ENCODE results near the gene FOXO6.

The FOXO6 gene

DNA sequence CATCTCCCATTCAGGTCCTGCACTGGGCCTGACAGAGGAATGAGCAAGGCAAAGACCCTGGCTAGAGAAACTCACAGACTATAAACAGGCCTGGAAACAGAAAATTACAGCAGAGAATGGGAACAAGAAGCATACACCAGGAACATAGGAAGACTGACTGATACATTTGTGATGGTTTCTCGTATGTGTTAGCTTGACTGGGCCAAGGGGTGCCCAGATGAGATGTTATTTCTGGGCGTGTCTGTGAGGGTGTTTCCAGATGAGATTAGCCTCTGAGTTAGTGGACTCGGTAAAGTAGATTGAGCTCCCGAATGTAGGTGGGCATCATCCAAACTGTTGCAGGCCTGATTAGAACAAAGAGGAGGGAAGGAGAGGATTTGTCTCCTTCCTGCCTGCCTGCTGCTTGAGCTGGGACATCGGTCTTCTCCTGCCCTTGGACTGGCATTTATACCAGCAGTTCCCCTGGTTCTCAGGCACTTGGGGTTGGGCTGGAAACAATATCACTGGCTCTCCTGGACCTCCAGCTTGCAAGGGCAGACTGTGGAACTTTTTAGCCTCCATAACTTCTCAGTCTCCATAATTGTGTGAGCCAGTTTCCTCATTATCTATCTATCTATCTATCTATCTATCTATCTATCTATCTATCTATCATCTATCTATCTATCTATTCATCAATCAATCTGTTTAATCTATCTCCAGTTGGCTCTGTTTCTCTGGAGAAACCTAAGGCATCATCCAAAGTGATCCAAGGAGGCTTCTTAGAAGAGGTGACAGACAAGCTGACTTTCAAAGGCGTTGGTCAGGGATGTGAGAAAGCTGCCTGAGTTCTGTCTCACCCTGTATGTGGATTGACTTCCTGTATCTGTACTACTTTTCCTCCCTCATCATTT, 9.7 kb upstream of the FOXO6 start:
- no peak for DNase-seq (ENCODE audit: low read depth)

DNA sequence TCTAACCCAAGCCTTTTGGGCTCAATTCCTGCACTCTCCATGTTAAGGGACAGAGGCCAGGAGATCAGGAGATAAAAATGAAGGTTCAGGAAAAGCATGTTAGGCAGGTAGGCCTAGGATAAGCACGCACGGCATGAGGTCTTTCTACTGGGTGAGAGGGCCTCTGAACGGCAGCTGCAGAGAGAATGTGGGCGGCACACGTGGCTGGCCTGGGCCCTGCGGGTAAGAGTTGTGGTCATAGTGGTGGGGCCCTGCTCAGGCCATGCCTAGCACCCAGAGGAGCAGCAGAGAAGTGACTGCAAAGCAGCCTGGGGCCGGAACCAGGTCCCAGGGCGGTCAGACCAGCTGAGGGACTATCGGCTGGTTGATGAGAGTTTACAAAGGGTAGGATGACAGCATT, 7.5 kb upstream of the FOXO6 start:
- DNase-seq (ENCODE audit: low read depth), result no peak

DNA sequence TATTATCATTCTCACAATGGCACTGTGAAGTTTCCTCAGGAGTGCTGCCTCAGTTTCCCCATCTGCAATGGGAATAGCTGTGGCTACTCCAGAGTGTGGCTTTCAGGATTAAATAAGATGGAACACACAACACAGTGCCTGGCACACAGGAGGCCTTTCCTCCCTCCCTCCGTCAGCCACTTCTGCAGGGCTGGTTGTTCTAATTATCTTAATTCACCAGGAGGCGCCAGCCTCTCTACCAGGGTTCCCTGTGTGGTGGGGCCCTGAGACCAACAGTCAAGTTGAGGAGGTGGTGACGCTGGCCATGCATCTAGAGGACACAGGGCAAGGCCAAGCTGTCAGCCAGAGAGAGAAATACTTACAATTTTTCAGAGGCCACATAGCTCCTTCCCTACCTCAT, 6.3 kb upstream of the FOXO6 start:
- no peak for DNase-seq (ENCODE audit: low read depth)

DNA sequence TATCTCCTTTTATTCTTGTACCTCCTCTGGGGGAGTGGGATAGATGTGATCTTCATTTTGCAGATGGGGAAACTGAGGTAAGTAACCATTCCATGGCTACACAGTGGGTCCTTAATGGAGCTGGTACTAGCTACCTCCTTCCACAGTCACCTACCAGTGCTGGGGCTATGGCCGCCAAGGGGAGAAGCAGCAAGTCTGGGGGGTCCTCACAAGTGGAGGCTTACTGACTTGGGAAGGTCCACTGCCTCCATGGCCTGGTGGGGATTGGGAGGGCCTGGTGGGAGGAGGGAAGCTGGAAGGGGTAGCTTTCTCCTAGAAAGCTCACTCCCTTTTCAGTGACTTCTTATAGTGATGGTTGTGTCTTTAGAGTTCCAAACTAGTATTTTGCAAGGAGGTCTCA, 5.9 kb upstream of the FOXO6 start:
- no peak for DNase-seq (ENCODE audit: low read depth)

DNA sequence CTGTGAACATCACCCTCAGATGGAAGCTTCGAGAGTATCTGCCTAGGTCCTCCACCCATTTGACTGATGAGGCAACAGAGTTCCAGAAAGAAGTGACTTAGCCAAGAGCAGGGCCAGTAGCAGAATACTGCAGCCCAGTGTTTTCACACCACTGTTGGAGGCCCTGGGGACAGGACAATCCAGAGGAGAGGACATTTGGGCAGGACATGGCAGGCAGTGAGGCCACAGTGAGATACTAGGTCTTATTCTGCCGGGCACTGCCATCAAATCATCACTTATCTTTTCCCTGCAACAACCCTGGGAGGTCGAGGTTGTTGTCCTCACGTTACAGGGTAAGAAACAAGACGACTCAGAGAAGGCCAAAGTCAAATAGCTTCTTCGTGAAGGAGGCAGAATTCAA, 5.5 kb upstream of the FOXO6 start:
- no peak for DNase-seq (ENCODE audit: low read depth)

DNA sequence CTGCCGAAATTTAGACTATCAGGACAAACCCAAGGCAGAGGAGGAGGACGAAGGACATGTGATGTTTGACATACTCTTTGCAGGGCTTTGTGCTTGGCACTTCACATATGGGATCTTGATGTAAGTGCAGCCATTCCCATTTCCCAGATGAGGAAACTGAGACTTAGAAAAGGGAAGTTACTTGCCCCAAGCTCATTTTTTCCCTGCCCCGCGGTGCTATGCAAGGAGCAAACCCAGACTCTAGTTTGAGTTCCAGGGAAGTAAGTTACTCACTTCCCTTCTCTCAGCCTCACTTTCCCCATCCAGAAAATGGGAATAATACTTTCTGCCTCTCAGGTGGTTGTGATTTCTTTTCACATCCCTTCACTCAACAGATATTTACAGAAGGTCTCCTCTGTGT, 4.5 kb upstream of the FOXO6 start:
- DNase-seq (ENCODE audit: low read depth), result no peak

DNA sequence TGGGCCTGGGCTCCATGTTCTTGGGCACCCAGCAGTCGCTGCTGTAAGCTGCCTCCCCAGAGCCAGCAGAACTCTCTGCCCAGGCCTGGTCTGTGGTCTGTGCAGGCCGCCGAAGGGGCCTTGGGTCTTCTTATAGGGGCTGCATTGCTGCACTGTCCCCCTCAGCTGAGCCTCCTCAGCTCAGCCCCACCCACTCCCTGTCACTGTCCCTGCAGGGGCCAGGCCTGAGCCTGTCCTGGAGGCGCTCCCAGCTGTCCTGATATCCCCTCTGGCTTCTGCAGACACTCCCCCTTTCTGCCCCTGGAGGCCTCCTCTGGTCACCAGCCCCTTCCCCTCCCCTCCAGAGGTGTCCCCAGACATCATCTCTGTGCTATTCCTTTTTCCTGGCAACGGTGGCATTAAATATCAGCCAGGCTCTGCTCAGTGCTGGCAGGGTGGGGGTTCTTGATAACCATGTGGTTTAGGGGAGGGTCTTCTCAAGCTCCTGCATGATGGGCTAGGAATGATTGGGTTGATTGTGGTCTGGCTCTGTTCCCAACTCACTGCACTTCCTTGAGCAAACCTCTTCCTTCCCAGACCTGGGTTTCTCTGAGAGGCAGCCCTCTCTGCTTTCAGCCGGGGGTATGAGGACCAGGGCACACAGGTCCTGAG, 3.7 kb upstream of the FOXO6 start:
- no peak for DNase-seq (ENCODE audit: low read depth)

DNA sequence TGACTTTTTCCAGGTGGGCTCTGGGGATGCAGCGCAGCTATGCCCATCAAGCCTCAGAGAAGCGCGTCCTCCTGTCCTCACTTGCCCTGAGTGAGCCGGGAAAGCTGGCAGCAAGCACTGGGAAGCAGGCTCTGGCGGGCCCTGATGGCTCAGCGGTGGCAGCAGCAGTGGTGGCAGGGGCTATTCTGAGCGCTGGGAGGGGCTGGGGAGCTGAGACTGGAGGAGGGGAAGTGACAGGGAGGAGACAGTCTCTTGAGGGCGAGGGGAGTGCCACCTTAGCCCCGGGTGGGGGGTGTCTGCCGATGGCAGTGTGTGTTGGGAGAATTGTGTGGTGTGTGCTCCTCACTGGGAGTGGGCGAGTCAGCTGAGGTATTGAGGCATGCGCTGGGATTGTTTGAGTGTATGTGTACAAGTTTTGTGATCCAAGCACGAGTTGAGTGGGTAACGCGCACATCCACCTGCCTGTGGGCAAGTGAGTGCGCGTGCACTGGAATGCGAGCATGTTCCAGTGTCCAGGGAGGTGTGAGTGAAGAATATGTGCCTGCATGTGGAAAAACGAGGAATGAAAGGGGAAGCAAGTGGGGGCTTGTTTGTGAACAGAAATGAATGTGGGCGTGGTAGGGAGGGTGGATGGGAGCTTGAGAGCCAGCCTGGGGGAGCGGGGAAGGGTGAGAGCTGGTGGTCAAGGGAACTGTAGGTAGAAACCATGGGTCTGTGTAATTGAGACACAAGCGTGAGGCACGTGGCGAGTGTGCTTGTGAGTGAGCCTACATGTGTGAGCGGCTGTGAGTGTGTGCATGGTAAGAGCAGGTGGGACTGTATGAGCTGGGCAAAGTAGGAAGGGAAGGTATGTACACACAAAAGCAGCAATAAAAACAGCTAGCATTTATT, 2.9 kb upstream of the FOXO6 start:
- no peak for DNase-seq (ENCODE audit: low read depth)

DNA sequence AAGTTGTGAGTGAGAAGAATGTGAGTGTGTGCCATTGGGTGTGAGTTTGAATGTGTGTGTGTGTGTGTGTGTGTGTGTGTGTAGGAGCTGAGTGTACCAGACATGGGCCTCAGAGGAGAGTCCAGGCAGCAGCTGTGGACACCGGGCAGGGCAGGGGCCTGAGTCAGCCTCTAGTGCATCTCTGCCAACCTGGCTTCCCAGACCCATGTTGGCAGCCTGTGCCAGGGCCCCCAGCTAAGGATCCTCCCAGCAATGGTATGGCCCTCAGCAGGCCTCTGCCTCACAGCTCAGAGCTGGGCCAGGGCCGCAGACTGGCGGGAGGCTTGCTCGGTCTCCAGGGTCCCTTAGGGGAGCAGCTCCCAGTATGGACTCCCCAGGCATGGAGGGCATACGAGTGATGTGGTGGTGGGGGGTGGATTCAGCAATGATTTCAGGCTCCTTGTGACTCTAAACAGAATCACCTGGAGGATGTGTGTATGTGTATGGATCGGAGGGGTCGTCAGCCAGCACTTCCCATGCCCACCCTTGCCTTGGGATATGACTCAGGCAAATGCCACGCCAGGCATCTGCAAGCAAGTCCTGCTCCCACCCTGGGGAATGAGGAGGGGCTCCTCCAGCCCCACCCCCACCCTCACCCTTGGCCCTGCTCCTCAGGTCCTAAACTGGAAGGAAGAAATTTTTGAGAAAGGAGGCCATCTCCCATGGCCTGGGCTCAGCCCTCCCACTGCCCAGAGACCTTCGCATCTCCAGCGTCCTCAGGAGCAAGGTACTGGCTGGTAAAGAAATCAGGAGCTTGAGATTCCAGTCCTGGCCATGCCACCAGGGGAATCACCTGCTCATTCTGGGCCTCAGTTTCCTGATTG, 1.8 kb upstream of the FOXO6 start:
- DNase-seq (ENCODE audit: low read depth), result peak; percentile 62

DNA sequence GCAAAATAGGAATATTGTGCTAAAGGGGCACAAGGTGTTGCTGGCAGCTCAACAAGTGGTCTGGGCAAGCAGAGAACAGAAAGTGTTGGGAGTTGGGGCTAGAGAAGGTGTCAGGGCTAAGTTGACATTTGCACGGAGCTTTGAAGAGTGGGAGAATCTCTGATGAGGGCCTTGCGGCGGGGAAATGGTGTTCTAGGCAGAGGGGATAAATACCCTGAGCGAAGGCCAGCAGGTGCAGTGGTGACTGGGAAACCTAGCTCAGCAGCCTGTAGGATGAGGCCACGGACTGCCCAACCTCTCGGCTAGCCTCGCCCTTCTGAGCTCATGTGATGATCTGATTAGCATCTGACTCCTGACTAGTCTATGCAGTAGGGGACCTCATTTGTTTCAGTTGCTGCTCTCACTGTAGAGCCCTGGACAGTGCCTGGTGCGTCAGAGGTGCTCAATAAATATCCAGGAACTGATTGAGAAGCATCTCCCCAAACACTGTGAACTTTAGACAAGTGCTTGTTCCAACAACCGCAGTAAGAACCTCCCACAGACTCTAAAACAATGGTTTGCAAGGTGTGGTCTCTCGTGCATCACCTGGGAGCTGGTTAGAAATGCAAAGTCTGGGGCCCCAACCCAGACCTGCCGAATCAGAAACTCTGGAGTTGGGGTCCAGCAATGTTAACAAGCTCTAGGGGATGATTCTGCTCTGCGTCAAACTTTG, 1.0 kb upstream of the FOXO6 start:
- no peak for DNase-seq (ENCODE audit: low read depth)

DNA sequence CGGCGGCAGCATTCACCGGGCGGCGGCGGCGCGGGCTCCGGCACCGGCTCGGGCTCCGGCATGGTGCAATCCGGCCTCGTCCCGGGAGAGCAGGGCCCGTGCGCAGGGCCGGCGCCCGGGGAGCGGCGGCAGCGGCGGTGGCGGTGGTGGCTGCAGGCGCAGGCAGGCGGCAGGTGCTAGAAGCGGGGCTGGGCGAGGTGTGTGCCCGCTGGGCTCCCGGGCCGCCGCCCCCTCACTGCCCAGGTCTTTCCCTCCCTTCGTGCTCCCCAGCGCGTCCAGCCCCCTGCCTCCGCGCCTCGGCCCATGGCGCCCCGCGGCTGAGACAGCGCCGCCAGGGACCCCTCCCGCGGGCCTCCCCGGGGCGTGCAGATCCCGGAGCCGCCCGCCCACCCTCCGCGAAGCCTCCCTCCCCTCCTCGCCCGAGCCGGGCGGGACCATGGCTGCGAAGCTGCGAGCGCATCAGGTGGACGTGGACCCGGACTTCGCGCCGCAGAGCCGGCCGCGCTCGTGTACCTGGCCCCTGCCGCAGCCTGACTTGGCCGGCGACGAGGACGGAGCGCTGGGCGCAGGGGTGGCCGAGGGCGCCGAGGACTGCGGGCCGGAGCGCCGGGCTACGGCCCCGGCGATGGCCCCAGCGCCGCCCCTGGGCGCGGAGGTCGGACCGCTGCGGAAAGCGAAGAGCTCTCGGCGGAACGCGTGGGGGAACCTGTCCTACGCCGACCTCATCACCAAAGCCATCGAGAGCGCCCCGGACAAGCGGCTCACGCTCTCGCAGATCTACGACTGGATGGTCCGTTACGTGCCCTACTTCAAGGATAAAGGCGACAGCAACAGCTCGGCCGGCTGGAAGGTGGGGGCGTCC, 492 bp downstream of the FOXO6 start:
- no peak for DNase-seq (ENCODE audit: low read depth)

DNA sequence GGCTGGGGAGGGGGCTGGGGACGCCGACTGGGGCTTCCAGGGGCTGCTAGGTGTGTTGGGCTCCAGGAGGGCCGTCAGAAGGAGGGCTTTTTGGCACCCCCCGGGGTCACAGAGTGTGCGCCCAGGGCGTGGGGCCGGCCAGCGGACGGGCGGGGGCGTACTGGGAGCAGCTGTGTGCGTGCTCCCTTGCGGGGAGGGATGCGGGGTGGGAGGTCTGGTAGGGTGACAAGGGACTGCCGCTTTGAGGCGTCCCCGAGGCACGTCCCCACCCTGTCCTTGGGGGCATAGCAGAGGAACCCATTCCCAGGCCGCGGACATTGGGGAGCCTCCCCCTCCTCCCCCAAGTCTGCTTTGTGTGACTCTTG, 1.1 kb downstream of the FOXO6 start:
- DNase-seq (ENCODE audit: low read depth), result no peak

DNA sequence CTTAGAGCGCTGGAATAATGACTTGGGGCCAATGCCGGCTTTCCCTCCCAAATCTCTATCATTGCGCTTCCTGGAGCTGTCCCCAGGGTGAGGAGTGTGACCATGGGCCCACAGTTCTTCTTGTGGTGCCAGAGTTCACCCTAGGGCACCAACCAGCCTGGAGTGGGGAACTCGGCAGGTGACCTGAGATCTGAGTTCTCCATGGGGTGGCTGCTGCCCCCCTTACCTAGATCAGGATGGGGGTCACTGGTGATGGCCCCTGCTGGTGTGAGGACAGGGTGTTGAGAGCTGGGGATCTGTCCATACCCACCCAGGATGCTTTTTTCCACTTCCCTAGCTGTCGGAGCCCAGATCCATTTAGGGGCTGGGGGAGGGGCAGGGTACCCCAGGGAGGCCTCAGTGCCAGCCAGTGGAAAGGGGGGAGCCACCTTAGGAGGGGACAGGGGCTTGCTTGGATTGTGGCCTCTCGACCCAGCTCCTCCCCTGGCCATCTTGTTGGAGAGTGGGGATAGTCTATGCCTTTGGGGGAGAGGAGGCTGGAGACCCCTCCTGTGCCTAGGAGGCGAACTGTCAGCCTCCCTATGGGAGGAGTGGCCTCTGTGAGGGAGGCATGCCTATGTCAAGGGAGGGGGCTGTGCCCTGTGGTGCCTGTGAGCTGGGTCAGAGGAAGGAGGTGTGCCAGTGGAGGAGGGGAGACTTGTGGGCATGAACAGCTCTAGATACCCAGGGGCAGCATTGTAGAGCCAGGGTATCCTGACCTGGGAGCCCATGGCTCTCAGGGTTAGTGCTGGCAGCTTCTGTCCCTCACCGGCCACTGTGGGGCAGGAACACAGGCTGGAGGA, 1.7 kb downstream of the FOXO6 start:
- DNase-seq (ENCODE audit: low read depth), result no peak

DNA sequence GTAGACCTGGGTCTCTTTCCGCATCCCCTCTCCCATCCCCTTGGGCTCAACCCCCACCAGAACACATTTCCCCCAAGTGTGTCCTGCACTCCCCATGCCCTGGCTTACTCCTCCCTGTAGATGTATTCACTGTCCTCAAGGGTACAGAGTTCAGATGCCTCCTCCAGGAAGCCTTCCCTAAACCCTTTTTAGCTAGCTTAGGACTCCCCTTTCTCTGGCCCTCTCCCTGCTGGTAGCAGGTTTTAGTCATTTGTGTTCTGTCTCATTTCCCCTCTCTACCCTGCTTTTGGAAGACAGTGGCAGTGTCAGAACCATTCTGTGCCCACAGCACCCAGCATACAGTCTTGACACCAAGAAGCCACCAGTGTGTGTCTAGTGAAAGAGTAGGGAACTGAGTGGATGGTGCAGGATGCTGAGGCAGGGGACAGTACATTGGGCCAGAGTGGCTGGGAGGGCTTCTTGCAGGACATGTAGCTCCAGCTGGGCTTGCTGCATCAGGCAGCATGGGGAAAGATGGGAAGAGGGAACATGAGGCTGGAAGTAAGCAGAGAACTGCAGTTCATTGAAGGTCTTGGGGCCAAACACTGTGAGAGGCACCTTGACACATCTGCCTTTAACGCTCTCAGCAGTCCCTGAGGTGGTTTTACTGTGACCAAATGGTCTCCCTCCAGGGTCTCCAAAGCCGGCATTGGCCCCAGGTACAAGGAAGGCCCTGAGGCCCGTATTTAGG, 2.5 kb downstream of the FOXO6 start:
- DNase-seq (ENCODE audit: low read depth), result no peak

DNA sequence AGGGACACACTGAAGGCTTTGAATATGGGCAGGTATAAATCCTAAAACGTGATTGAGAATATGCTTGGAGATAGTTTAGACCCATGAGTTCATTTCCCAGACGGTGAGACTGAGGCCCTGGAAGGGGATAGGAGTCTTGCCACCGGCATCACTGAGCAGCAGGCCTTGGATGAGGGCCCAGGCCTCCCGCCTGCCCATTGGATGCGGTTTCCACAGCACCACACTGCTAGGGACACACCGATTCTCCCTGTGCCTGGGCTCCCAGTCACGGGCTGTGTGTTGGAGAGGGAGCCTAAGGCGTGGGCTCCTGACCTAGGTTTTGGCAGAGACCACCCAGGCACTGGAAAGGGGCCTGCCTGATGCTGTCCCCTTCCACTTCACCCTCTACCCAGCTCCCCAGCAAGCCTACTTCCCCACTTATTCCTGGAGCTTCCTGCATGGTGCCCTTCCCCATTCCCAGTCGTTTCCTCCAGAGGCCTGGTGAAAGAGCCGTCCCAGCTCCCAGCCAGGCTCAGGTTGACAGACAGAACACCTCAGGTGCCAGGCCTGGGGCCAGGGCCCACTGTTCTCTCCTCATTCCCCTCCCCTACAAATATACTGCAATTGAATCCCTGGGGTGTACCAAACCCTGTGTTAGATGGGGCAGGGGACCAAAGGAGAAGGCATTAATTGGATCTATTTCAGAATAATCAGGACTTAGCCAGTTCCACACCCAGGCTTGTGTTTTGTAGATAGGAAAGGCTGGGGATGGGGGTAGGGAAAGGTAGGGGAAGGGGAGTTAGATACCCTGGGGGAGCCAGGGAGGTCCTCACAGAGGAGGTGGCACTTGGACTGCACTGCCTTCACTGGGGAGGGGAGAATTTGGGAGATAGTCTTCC, 3.4 kb downstream of the FOXO6 start:
- DNase-seq (ENCODE audit: low read depth), result no peak

DNA sequence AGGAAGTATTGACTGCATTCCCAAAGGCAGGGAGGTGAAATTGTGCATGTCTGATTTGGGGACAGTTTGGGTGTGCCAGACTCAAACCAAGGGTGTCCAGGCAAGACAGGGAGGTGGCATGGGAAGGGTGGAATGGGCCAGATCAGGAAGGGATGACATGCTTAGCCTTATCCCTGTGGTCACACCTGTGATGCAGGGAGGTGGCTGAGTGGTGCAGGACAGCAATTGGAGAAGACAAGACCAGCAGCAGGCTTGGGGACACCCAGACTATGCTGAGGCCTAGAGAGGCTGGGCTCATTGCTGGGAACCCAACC, 4.0 kb downstream of the FOXO6 start:
- no peak for DNase-seq (ENCODE audit: low read depth)

DNA sequence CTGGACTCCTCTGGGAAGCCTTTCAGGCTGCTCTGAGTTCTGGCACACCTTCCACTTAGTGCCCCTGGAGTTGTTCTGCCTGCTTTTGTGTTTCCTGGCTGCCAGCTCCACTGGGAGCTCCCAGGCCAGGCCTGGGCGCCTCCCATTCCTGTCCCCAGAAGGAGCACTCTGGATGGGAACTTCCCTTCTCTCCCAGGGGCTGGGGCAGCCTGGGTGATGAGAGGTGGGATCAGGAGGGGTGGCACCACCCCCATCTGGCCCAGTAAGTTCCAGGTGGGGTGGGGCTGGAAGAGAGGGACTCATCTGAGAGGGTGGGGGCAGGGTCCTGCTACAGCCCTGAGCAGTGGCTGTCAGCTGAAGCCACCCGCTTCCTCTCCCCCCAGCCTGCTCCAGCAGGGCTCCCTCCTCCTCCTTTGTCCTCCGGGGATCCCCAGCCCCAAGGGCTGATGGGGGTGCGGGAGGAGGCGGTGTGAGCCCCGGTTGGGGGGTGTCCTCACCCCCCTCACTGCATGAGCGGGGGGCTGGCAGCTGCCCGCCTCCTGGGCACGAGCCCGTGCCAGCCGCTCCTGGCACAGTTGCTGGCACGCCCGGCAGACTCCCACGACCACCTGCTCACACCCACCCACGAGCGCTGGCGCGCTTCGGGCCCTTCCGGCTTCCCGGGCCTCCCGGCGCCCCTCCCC, 4.7 kb downstream of the FOXO6 start:
- no peak for DNase-seq (ENCODE audit: low read depth)
